Activated CD4-positive, alpha-beta T cell treated with anti-CD3 and anti-CD28 coated beads for 4 hours (primary cell): Measurements from ENCODE around the gene NOX3.
"Not testable (repeated sequence)": the region's sequence is repeated elsewhere in the genome, so short reads cannot be mapped to it uniquely, and the experiment has no call there.

Source experiments
- DNase-seq, 2 donors: peaks; one replicate each; pipeline ENCODE4 v3.0.0-alpha.2; 2020

NOX3 gene

DNA sequence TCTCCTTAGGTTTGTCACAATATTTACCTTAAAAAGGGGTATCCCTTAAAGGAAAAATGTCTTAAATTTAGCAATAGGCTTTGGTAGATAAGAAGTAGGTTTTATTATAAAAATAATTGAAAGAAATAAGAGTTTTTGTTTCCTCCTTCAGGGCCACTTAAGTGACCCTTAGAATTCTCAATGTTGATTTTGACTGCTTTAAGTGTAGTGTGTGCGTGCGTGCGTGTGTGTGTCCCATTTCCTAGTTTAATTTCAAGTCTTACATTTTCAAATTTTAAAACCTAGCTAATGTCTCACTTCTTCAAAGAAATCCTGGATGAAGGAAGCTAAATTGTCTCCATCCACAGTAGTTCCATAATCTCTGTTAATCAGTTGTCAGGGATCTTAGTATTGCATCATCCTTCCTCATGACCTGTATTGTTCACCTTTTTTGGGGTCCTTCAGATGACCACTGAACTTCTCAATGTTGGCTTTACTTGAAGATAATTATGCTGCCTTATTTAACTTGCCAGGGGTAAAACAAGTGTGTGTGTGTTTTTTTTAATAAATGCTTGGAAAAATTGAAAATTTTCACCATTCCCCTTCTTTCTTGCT, 90.7 kb downstream of the NOX3 start:
- DNase-seq, result no peak

DNA sequence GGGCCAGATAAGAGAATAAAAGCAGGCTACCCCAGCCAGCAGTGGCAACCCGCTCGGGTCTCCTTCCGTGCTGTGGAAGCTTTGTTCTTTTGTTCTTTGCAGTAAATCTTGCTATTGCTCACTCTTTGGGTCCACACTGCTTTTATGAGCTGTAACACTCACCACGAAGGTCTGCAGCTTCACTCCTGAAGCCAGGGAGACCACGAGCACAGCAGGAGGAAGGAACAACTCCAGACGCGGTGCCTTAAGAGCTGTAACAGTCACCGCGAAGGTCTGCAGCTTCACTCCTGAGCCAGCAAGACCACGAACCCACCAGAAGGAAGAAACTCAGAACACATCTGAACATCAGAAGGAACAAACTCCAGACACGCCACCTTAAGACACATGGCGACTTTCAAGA, 91.6 kb downstream of the NOX3 start:
- DNase-seq, result not testable (repeated sequence)

GRCh38 chr6:155362968-155363632, 92.5 kb downstream of the NOX3 start:
- not testable (repeated sequence) for DNase-seq

GRCh38 chr6:155354167-155354566, 101.5 kb downstream of the NOX3 start:
- no peak for DNase-seq

- DNase-seq, result no peak
Measured at GRCh38 chr6:155352811-155353210, 102.8 kb downstream of the NOX3 start.

DNA sequence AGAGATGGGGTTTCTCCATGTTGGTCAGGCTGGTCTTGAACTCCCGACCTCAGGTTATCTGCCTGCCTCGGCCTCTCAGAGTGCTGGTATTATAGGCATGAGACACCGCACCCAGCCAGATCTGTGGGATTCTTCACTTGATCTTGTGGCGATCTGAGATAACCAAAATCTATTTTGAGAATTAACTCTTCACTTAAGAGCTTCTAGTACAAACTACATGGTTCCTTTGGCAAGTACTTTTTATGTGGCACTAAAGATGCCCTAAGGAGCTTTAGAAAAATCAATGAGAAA, 103.6 kb downstream of the NOX3 start:
- DNase-seq, result no peak

- DNase-seq, result no peak
Measured at GRCh38 chr6:155351273-155352129, 104.1 kb downstream of the NOX3 start.

DNA sequence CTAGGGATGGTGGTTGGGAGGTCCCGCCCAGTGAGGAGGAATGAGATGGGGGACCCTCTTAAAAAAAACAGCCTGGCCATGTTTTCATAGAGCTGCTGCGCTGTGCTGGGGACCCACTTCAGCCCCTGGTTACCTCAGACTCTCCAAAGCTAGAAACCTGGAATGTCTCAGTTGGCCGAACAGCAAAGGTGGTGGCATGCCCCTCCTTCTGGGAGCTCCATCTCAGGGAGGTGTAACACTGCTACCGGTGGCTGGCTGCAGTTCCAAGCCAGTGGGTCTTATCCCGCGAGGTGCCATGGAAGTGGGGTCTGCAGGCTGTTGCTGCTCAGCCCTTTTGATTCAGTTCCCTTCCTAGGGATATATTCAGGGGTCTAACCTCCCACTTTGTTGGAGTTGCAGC, 105.7 kb downstream of the NOX3 start:
- no peak for DNase-seq

GRCh38 chr6:155349129-155349528, 106.5 kb downstream of the NOX3 start:
- DNase-seq, result no peak

DNA sequence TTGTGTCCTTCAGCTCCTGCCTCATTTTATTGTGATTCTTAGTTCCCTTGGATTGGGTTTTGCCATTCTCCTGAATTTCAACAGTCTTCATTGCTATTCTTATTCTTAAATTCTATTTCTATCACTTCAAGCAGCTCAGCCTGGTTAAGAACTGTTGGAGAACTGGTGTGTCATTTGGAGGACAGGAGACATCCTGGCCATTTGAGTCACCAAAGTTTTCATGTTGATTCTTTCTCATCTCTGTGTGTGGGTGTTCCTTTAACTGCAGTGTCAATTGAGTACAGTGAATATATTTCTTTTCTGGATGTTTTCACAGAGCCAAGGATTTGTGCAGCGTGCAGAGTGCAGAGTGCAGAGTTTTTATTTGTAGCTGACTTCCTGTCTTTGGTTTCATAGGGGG, 107.8 kb downstream of the NOX3 start:
- DNase-seq, result no peak

GRCh38 chr6:155346957-155347356, 108.7 kb downstream of the NOX3 start:
- no peak for DNase-seq
